CD4-positive, alpha-beta T cell treated with Interleukin-6 for 4 hours (primary cell): ENCODE data around the gene MOGAT1.

ENCODE experiments used
- DNase-seq: peaks from one replicate; pipeline ENCODE4 v3.0.0-alpha.2; 2020; ENCODE audit warnings: mixed read lengths

The MOGAT1 gene, protein sequence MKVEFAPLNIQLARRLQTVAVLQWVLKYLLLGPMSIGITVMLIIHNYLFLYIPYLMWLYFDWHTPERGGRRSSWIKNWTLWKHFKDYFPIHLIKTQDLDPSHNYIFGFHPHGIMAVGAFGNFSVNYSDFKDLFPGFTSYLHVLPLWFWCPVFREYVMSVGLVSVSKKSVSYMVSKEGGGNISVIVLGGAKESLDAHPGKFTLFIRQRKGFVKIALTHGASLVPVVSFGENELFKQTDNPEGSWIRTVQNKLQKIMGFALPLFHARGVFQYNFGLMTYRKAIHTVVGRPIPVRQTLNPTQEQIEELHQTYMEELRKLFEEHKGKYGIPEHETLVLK

DNA sequence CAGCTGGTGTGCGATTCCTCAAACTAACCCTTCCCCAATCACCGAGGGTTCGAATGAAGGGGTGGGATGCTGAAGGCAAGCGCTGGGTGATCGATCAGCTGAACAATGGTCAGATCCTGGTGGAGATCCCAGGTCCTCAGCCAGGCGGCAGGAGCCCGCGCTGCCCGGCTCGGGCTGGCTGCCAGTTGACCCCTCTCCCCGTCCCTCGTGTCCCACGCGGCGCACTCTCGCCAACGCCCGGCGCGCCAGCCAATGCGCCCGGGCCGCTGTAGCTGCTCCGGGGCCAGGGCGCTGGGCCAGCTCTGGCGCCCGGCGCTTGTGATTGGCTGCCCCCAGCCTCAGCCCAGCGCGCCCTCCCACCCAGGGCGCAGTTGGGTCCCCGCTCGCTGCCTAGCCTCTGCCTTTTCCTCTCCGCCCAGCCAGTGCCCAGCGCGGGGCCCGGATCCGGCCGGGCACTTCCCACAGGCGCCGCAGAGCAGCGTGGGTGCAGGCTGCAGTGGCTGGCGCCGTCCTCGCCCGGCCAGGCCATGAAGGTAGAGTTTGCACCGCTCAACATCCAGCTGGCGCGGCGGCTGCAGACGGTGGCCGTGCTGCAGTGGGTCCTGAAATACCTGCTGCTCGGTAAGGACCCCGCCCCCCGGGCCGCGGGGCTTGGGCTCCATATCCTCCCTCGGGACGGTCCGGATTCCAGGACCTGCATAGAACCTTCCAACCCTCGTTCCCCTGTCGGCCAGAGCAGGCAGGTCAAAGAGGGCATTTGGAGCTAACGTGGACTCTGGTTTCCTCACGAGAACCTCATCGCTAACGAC lies at the start of gene MOGAT1:
MOGAT1 (plus strand) TSS at position 400 of the 809 bp plus-strand sequence; CDS start at position 528, 128 bp downstream.
- no peak for DNase-seq

DNA sequence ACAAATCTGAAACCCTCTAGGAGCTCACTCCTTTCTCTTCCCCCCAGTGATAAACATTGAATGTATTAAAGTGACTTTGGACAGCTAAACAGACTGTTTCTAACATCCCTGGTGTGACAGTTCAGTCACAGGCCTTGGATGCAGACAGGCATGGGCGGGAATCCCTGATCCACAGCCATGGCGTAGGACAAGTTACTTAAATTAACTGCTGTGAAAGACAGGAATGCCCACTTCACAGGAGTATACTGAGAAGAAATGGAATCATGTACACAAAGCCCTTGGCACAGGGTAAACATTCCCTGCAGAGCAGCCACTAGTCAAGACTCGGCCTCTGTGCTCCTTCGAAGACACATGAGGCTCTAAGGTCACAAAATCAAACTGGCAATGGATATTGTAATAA lies 49.6 kb upstream of the MOGAT1 start:
- DNase-seq, result no peak

DNA sequence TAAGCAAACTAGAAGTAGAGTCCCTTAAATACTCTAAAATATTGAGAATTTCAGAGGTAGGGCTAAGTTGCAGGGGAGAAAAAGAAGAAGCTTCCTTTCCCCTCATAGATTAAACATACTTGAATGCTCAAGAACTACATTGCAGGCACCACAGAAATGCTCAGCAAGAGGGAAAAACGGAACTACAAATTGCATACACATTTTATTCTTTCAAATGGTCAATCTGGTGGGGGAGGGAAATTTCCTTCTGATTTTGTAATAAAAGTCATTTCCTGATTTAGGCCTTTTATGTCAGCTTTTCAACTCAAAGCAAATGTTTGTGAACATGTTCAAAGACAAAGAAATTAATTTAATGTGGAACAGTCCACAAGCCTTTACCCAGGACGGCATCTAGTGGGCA lies 48.5 kb upstream of the MOGAT1 start:
- no peak for DNase-seq

DNA sequence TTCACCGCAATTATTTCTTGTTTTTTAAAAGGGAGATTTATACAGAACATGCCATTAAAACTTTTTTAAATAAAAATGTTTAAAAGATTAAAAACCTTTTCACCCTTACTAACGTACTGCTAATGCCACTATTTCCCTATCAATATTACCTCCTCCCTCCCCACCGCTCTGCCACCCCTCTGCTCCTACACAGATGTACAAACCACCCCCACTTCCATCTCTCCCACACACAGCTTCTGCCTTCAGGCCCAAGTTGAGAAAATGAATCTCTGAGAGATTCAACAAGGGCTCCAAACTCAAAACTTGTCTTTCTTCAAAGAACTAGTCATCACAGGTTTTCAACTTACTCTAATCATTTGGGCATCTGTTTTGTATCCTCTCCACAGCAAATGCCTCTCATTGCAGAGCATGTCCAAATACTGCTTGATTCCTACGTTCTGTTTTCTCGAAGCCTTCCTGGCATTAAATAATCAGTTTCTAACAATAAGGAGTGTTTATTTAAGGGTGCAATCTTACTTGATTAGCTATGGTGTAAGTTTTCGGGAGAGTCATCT lies 47.6 kb upstream of the MOGAT1 start:
- no peak for DNase-seq

DNA sequence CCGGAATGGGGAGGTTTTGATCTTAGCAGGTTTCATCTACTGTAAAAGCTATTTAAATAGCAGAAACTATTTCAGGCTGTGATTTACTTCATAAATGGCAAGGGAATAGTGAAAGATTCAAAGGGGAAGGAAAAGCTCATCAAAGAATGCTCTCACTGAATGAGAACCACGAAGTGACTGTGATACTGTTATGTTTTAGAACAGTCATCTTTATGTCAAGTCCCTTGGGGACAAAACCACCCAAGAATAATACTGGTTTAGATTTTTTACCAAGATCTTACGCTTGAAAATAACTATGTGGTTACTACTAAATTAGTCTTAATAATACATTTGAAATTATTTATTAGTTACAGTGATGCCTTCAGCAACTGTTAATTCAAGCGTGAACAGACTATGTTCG lies 43.7 kb upstream of the MOGAT1 start:
- no peak for DNase-seq

DNA sequence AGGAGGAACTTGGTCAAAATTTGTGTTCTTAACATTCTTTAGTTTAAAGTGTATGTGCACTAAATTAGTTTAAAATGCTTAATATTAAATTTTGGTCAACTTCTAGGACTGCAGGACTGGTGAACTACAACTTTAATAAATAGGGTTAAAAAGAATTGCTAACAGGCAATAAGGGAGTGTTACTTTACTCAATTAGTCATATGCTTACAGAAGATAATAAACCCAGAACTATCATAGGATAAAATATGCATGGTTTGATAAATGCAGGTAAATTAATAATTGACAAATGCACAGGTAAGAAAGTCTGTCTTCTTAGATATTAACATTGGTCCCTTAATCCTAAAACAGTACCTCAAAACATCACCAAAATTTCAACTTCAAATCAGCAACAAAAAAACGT lies 36.2 kb upstream of the MOGAT1 start:
- DNase-seq, result no peak

DNA sequence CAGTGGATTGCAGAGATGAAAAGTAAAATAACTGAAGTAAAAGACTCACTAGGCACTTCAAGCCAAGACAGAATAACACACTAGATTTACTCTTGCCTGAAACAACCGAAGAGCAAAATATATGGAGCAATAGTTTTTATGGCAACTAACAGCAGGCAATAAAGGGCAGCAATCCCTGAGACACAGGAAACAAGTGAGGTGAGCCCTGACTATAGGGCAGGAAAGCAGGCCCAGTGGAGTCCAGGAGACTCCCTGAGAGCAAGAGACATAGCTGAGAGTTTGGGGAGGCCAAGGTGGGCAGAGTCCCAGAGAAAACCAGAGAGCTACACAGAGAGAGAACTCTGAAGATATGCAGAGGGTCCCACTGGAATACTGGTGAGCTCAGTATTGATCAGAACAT lies 34.4 kb upstream of the MOGAT1 start:
- DNase-seq, result no peak

DNA sequence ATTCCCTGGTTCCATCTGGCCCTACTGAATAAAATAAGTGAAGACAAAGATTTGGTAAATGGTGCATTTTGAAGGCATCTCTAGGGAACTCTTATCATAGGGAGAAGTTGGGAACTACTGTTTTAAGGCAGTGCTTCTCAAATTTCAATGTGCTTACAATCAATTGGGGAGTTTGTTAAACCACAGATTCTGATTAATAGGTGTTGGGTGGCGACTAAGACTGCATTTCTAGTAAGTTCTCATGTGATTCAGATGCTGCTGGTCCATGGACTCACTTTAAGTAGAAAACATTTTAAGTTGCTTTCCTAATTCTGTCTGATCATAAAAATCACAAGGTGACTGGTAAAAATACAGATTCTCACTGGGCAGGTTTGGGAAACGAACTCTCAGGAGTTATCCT lies 30.1 kb upstream of the MOGAT1 start:
- no peak for DNase-seq

DNA sequence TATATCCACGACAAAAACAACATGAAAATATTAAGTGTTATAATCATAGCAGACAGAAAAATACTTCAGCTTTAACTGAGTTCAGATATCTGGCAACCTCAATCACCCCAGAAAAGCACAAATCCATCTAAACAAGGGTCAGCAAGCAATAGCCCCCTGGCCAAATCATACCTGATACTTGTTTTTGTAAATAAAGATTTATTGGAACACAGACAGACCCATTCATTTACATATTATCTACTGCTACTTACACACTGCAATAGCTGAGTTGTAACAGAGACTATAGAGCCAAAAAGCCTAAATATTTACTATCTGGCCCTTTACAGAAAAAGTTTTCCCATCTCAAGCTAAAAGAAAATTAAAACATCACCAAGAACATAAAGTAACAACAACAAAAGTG lies 28.3 kb upstream of the MOGAT1 start:
- no peak for DNase-seq

DNA sequence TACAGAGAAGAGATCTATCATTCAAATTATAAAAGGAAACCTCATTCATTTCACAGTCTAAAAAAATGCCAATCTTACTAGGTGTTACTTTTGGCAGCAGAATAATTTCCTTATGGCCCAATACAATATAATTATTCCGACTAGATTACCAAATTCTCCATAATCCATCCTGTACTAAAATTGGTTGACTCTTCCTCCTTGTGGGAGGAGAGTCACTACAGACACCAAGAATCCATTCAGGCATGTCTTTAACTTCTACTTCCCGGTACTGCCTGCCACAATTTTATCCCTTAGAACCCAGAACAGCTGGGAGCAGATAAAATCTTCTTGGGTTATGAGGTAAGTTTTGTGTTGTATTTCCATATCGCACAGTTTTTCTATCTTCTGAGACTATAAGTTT lies 25.4 kb upstream of the MOGAT1 start:
- no peak for DNase-seq

DNA sequence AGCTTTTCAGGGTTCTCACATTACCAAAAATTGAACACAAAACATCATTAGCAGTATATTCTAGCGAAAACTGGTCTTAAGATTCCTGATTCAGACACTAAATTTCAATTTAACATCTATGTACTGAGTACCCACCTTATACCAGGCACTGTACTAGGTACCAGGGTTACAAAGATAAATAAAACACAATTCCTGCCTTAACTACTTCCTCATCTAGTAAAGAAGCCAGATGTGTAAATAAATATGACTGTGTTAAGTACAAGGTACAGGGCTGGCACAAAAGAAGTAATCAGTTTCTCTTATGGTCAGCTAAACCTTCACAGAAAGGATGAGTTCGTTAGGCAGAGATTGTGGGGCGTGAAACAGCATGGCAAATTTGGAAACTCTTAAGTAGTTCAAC lies 21.7 kb upstream of the MOGAT1 start:
- DNase-seq, result no peak

DNA sequence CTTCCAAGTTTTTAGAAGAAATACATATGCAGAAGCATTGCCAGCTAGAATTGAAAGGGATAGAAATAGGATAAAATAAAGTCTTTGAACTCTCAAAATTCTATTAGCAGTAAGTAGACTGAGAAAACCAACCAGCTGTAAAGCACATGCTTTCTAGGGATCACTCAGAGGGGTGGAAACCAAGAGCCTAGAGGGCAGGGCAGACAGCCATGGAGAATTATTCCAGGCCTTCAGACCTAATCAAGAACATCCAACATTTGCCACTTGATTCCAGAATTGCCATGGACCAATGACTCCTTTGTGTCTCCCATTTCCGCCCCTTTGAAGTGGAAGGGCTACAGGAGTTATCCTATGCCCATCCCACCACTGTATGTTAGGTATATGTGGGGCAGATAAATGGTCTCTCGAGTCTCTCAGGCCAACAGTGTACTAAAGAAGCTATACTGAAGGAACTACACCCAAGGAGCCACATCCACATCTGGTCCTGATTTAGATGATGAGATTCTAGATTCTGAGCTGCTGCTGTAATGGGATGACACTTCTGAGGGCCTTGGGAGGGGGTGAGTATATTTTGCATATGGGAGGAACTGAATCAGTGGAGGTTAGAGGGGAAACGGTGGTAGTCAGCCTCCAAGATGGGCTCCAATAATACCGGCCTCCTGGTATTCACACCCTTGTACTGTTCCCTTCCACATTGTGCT lies 19.6 kb upstream of the MOGAT1 start:
- DNase-seq, result no peak

DNA sequence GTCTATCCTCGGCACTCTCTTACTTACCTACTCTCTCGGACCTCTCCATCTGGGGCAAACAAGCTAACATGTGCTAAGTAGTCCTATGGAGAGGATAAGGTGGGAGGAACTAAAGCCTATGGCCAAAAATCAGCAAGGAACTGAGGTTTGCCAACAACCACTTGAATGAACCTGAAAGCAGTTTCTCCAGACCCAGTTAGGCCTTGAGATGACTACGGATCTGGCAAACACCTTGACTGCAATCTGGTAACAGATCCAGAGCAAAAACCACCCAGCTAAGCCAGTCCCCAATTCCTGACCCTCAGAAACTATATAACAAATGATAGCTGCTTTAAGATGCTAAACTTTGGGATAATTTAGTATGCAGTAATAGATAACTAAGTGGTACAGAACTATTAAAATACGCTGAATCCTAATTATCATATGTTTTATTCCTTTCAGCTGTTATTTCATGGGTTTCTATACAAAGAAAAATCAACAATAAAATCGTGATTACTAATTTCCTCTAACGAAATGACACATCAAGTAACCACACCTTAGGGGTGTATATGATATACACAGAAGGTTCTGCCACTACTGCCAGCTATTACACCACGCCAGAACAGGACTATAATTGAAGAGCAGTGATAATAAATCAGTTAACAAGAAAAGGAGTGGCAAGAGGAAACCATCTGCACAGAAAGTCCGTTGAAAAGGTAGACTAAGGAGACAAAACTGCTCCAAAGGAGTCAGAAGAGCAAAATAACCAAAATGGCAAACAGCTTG lies 18.8 kb upstream of the MOGAT1 start:
- DNase-seq, result no peak

DNA sequence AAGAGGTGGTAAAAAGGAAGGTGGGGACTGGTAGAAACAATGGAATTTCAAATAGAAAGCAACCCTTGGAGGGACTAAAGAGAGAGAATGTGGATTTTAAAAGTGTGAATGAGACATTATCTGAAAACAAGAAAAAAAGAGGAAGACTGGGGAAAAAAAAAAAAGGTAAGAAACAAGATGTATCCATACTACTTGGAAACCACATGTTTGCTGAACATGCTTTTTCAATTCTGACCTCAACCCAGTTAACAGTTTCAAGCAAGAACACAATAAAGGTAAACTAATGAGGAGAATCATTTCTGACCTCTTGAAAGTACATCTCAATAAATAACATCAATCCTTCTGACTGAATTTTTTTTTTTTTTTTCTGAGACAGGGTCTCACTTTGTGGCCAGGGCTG lies 18.2 kb upstream of the MOGAT1 start:
- no peak for DNase-seq

DNA sequence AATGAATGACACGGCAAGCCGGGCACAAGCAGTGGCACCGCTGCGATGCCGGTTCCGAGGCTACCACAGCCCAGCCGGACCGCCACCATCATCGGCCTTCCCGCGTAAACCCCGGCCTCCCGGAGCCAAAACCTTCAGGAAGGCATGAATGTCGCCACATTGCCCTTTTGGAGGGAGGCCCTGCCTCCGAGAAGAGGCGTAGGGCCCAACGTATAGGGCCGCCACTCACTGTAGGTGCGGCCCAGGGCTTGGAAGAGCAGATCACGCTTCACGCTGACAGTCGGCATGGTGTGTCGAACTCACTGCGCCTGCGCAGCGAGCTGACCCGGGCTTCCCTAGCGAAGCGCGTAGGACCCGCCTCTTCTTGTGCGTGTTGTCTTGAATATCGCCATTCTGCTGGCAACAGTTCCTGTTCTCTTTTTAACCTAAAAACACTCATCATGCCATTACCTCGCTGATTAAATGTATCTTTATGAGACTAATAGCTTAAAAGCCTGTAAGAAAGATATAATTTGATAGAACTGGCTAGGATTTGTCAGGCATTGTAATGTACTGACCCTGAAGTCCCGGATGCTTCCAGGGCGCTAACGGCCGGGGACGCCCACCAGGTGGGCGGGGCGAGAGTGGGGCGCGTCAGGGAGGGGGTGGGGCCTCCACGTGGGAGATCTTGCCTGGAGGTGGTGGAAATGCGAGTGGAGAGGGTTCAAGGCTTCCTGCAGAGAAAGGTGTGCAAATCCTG lies 15.5 kb upstream of the MOGAT1 start, which contains the start of gene FARSB:
FARSB (minus strand) TSS at position 306 of the 739 bp plus-strand sequence; CDS start at position 287, 19 bp downstream.
- DNase-seq, result peak; percentile 95

DNA sequence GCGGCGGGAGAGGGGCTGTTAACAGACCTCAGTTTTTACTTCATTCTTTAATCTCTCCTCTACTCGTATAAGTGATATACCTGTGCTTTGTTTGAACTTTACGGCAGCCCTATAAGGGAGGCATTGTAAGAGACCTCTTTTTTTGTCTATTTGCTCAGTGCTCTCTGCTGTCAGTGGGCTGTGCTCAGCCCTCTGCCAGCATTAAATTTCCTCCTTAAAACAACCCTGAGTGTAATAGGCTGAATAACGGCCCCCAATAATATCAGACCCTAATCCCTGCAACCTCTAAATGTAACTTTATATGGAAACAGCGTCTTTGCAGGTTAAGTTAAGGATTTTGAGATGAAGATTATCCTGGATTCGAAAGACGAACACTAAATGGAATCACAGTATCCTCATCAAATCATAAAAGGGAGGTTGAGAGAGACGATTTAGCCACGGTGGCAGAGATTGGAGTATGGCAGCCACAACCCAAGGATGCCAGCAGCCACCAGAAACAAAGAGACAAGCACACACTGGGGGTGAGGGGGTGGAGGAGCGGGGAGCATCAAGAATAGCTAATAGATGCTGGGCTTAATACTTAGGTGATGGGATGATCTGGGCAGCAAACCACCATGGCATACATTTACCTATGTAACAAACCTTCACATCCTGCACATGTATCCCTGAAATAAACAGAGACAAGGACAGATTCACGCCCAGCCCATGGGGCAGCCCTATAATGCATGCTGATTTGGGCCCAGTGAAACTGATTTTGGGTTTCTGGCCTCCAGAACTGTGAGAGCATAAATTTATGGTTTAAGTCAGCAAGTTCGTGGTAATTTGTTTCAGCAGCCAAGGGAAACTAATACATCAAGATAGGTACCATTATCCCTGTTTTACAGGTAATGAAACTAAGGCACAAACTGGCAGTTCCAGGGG lies 14.7 kb upstream of the MOGAT1 start:
- DNase-seq, result no peak

DNA sequence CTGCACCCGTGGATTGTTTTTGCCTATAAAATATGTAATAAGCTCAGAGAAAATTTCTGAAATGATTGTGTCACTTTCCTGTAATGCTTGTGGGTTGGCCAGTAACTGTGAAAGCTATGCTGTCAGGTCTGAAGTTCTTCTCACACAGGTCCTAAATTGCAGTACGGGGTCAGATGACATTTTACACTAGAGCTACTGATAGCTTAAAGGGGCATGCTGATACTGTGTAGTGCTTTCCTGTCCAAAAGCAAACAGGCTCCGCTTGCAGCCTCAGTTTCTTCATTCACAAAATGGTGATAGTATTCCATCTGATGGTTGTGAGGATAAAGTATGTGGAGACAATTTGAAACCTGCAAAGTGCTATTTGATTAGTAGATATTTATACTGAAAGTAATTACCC lies 8.0 kb upstream of the MOGAT1 start:
- no peak for DNase-seq

DNA sequence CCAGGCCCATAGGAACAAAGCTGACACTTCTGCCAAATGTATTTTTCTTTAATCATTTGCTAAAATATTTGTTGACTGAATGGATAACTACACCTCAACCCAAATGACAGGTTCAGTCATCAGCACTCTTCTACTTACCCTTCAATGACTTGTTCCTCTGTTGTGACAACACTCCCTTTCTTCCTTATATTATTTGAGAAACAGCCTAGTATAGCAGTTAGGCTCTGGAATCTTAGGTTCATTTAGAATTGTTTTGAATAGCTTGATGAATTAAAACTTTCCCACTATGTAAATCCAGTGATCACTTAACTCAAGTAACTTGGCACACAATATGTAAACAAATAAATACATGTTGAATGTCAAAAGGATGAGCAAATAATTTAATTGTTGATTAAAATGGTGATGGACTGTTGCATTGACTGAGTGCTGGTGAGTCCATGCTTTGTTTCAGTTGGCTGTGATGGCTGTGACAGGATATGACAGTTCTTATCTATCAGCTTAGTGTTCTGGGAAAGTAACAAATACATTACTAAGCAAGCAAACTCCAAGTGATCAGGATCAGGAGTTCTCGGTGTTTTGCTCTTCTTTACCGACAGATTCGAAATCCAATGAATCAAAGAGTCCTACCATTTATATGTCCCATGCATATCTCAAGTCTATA lies 2.8 kb upstream of the MOGAT1 start:
- no peak for DNase-seq

DNA sequence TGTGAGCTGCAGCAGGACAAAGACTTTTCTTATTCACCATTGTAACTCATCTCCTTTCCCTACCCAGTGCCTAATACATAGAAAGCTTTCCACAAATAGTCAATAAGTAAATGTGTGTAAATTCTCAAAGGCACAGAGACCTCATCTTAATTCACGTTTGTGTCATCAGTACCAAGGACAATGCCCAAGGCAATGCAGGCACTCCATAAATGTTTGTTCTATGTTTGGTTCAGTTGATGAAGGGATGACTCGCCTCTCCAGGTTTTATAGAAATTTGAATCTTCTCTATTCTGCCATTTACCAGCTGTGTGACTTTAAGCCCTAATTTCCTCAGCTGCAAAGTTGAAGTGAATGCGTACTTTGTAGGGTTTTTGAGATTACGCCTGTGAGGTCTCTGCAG lies 2.1 kb upstream of the MOGAT1 start:
- DNase-seq, result no peak
